Hepatocyte (in vitro differentiated cells): ENCODE measurements around the gene BLOC1S6.

Experiments used
- CTCF ChIP-seq: fragments of 200-600 bp; sonication (generic); IDR thresholded peaks from 2 replicates; pipeline ENCODE4 v1.5.1; 2016; ENCODE audit warnings: antibody characterized with exemption, mild to moderate bottlenecking; ENCODE audit not compliant: poor library complexity
- EZH2 ChIP-seq: fragments of 200-600 bp; sonication (generic); IDR thresholded peaks from 2 replicates; pipeline ENCODE4 v1.6.1; 2016; ENCODE audit warnings: antibody characterized with exemption, mild to moderate bottlenecking, borderline replicate concordance

- TF ChIP-seq CTCF (no peak), EZH2 (no peak)
These were observed 2.1 kb downstream of the BLOC1S6 start for GRCh38 chr15:45589256-45589655.
